ENCODE data around the gene ZNF839. TPM values are rescaled to one million over a fixed set of nuclear protein-coding genes. Genes with fewer than 3 reads are reported as not detected.
"Not testable (repeated sequence)": the region's sequence is repeated elsewhere in the genome, so short reads cannot be mapped to it uniquely, and the experiment has no call there.

Gene ZNF839
- total RNA-seq, 1 donor from 2014 or later = 19.2 TPM

- no peak for TF ChIP-seq CTCF (IDR thresholded peaks at IDR 0.05; ENCODE audit: unreplicated experiment)
- H3K4me3 Mint-ChIP-seq = no peak overlapping the region
- H3K9me3 Mint-ChIP-seq = no peaks in the 10 kb centered on the region
- H3K36me3 Mint-ChIP-seq = peaks cover 9% of the 10 kb centered on the region
- H3K4me1 Mint-ChIP-seq = peaks cover 26% of the 10 kb centered on the region
- H3K27ac Mint-ChIP-seq = no peak overlapping the region
- no peaks in the 10 kb centered on the region for H3K27me3 Mint-ChIP-seq (ENCODE audit: low read depth)
- DNase-seq (ENCODE audit: low spot score in 2 of 2, unreplicated experiment in 2 of 2) = no peak
Observed at GRCh38 chr14:102297436-102298170, 21.9 kb upstream of the ZNF839 start.

GRCh38 chr14:102298303-102299070 lies 21.1 kb upstream of the ZNF839 start:
- H3K4me3 Mint-ChIP-seq; H3K27ac Mint-ChIP-seq; H3K9me3 Mint-ChIP-seq; DNase-seq (ENCODE audit: low spot score in 2 of 2, unreplicated experiment in 2 of 2); H3K36me3 Mint-ChIP-seq; H3K27me3 Mint-ChIP-seq (ENCODE audit: low read depth): not testable (repeated sequence)
- peaks cover 27% of the 10 kb centered on the region for H3K4me1 Mint-ChIP-seq

- TF ChIP-seq CTCF (IDR thresholded peaks at IDR 0.05; ENCODE audit: unreplicated experiment) = no peak
- Mint-ChIP-seq H3K4me3 (peak overlapping the region; percentile 97), H3K27me3 (ENCODE audit: low read depth) (peaks cover 2% of the 10 kb centered on the region), H3K27ac (peak overlapping the region; percentile 3), H3K9me3 (no peaks in the 10 kb centered on the region), H3K4me1 (peaks cover 22% of the 10 kb centered on the region), H3K36me3 (peaks cover 3% of the 10 kb centered on the region)
- DNase-seq (ENCODE audit: low spot score in 2 of 2, unreplicated experiment in 2 of 2) = no peak
Observed at GRCh38 chr14:102303664-102304063, 15.9 kb upstream of the ZNF839 start.

- peak; percentile 93 to 100 for DNase-seq (ENCODE audit: low spot score in 2 of 2, unreplicated experiment in 2 of 2)
- Mint-ChIP-seq H3K27me3 (ENCODE audit: low read depth) (peaks cover 2% of the 10 kb centered on the region), H3K9me3 (no peaks in the 10 kb centered on the region), H3K27ac (peak within 1 kb of the TSS; percentile 98), H3K36me3 (no peaks in the 10 kb centered on the region), H3K4me1 (peaks cover 22% of the 10 kb centered on the region), H3K4me3 (peak within 1 kb of the TSS; percentile 97)
- TF ChIP-seq CTCF (IDR thresholded peaks at IDR 0.05; ENCODE audit: unreplicated experiment) = no peak
Observed at GRCh38 chr14:102304611-102305506, 14.7 kb upstream of the ZNF839 start, which contains the start of gene MOK. MOK (minus strand) TSS chr14:102305164; CDS start chr14:102304968, 196 bp downstream.

GRCh38 chr14:102314242-102315011 lies 5.1 kb upstream of the ZNF839 start:
- Mint-ChIP-seq H3K27ac (peak overlapping the region; percentile 65), H3K4me3 (peak overlapping the region; percentile 79), H3K27me3 (ENCODE audit: low read depth) (no peaks in the 10 kb centered on the region), H3K36me3 (no peaks in the 10 kb centered on the region), H3K9me3 (no peaks in the 10 kb centered on the region), H3K4me1 (peaks cover 38% of the 10 kb centered on the region)
- peak; percentile 74 to 88 for DNase-seq (ENCODE audit: low spot score in 2 of 2, unreplicated experiment in 2 of 2)
- TF ChIP-seq CTCF (IDR thresholded peaks at IDR 0.05; ENCODE audit: unreplicated experiment) = peak; percentile 96

Measured in mesothelial cell of epicardium (in vitro differentiated cells).